HG02763 (cell line): ENCODE data around the gene ELOVL7.
"Not testable (repeated sequence)": the region's sequence is repeated elsewhere in the genome, so short reads cannot be mapped to it uniquely, and the experiment has no call there.

ENCODE experiments used
- ATAC-seq: cut with Tn5 transposase; IDR thresholded peaks from one replicate; pipeline ENCODE4 v1.9.1; 2021; ENCODE audit warnings: mild to moderate bottlenecking, moderate library complexity; ENCODE audit not compliant: unreplicated experiment

The ELOVL7 gene

GRCh38 chr5:60797482-60798153 lies 46.5 kb downstream of the ELOVL7 start:
- no peak for ATAC-seq

- not testable (repeated sequence) for ATAC-seq
Measured at GRCh38 chr5:60795424-60795950, 48.6 kb downstream of the ELOVL7 start.

GRCh38 chr5:60794691-60795090 lies 49.4 kb downstream of the ELOVL7 start:
- no peak for ATAC-seq

GRCh38 chr5:60792438-60792837 lies 51.6 kb downstream of the ELOVL7 start:
- ATAC-seq, result no peak

GRCh38 chr5:60789551-60789950 lies 54.5 kb downstream of the ELOVL7 start:
- ATAC-seq, result no peak

- ATAC-seq, result no peak
Measured at GRCh38 chr5:60788863-60789513, 55.1 kb downstream of the ELOVL7 start.

GRCh38 chr5:60779466-60779865 lies 64.6 kb downstream of the ELOVL7 start:
- no peak for ATAC-seq

GRCh38 chr5:60776343-60776742 lies 67.7 kb downstream of the ELOVL7 start:
- no peak for ATAC-seq

GRCh38 chr5:60765019-60765709 lies 78.9 kb downstream of the ELOVL7 start:
- no peak for ATAC-seq

GRCh38 chr5:60763061-60763460 lies 81.0 kb downstream of the ELOVL7 start:
- ATAC-seq, result no peak

- ATAC-seq, result no peak
Measured at GRCh38 chr5:60754495-60754894, 89.6 kb downstream of the ELOVL7 start.

- no peak for ATAC-seq
Measured at GRCh38 chr5:60744682-60745081, 99.4 kb downstream of the ELOVL7 start.

- ATAC-seq, result no peak
Measured at GRCh38 chr5:60743511-60744314, 100.4 kb downstream of the ELOVL7 start.

GRCh38 chr5:60740322-60740721 lies 103.7 kb downstream of the ELOVL7 start:
- ATAC-seq, result no peak

GRCh38 chr5:60738933-60739332 lies 105.1 kb downstream of the ELOVL7 start:
- ATAC-seq, result no peak

GRCh38 chr5:60738461-60738860 lies 105.6 kb downstream of the ELOVL7 start:
- ATAC-seq, result no peak

- ATAC-seq, result not testable (repeated sequence)
Measured at GRCh38 chr5:60730858-60731257, 113.2 kb downstream of the ELOVL7 start.

GRCh38 chr5:60727033-60727679 lies 116.9 kb downstream of the ELOVL7 start:
- no peak for ATAC-seq

GRCh38 chr5:60724126-60724525 lies 119.9 kb downstream of the ELOVL7 start:
- no peak for ATAC-seq

GRCh38 chr5:60722416-60722815 lies 121.7 kb downstream of the ELOVL7 start:
- ATAC-seq, result no peak
